Trophoblast cell (in vitro differentiated cells and primary cell): ENCODE data around the gene DOCK2.

Experiments
- DNase-seq, 2 donors: peaks; one replicate each; pipeline ENCODE4 v3.0.0-alpha.2; 2016
- H2AFZ ChIP-seq: 2 replicates; pipeline ENCODE4 v1.6.1; 2013; ENCODE audit warnings: low read length, moderate library complexity, mild to moderate bottlenecking; ENCODE audit not compliant: insufficient read depth, poor library complexity
- H2AK5ac ChIP-seq: 2 replicates; pipeline ENCODE4 v1.6.1; 2013; ENCODE audit warnings: mild to moderate bottlenecking, low read length
- H2BK120ac ChIP-seq: 2 replicates; pipeline ENCODE4 v1.6.1; 2013; ENCODE audit warnings: low read length, mild to moderate bottlenecking, moderate library complexity; ENCODE audit not compliant: insufficient read depth, poor library complexity
- H2BK12ac ChIP-seq: 2 replicates; pipeline ENCODE4 v1.6.1; 2013; ENCODE audit warnings: mild to moderate bottlenecking, low read length, moderate library complexity
- H2BK5ac ChIP-seq: 2 replicates; pipeline ENCODE4 v1.6.1; 2013; ENCODE audit warnings: low read length, low read depth, moderate library complexity, mild to moderate bottlenecking; ENCODE audit not compliant: poor library complexity
- H3K14ac ChIP-seq: 2 replicates; pipeline ENCODE4 v1.6.1; 2013; ENCODE audit warnings: mild to moderate bottlenecking, low read length
- H3K18ac ChIP-seq: 2 replicates; pipeline ENCODE4 v1.6.1; 2013; ENCODE audit warnings: mild to moderate bottlenecking, low read length
- H3K23ac ChIP-seq: 2 replicates; pipeline ENCODE4 v1.6.1; 2013; ENCODE audit warnings: low read length
- H3K27ac ChIP-seq: 2 replicates; pipeline ENCODE4 v1.5.1; 2013; ENCODE audit warnings: low read depth, mild to moderate bottlenecking, inconsistent platforms, low read length, moderate library complexity
- H3K27me3 ChIP-seq: 2 replicates; pipeline ENCODE4 v1.6.1; 2013; ENCODE audit warnings: inconsistent platforms, mild to moderate bottlenecking, low read length, moderate library complexity; ENCODE audit not compliant: insufficient read depth
- H3K36me3 ChIP-seq, 2 experiments: 1 replicate in 1 of 2; 2 replicates in 1 of 2; pipeline ENCODE4 v1.6.1; 2013; ENCODE audit warnings: low read length in 2 of 2, mild to moderate bottlenecking in 2 of 2, moderate library complexity in 1 of 2; ENCODE audit not compliant: insufficient read depth in 2 of 2, control insufficient read depth in 1 of 2
- H3K4ac ChIP-seq: 2 replicates; pipeline ENCODE4 v1.6.1; 2013; ENCODE audit warnings: low read depth, mild to moderate bottlenecking, low read length, moderate library complexity
- H3K4me1 ChIP-seq, 2 experiments: 1 replicate in 1 of 2; 2 replicates in 1 of 2; pipeline ENCODE4 v1.6.1; 2013; ENCODE audit warnings: low read length in 2 of 2, mild to moderate bottlenecking in 2 of 2, moderate library complexity in 1 of 2; ENCODE audit not compliant: insufficient read depth in 2 of 2, control insufficient read depth in 1 of 2
- H3K4me2 ChIP-seq: 2 replicates; pipeline ENCODE4 v1.6.1; 2013; ENCODE audit warnings: inconsistent platforms, mild to moderate bottlenecking, low read length, moderate library complexity
- H3K4me3 ChIP-seq: 2 replicates; pipeline ENCODE4 v1.5.1; 2013; ENCODE audit warnings: mild to moderate bottlenecking, low read depth, low read length, inconsistent platforms
- H3K79me1 ChIP-seq: one replicate; pipeline ENCODE4 v1.6.1; 2013; ENCODE audit warnings: low read length
- H3K79me2 ChIP-seq: 2 replicates; pipeline ENCODE4 v1.6.1; 2013; ENCODE audit warnings: low read length, mild to moderate bottlenecking; ENCODE audit not compliant: control insufficient read depth, insufficient read depth, poor library complexity
- H3K9ac ChIP-seq: 2 replicates; pipeline ENCODE4 v1.6.1; 2013; ENCODE audit warnings: mild to moderate bottlenecking, low read length
- H3K9me3 ChIP-seq: 2 replicates; pipeline ENCODE4 v1.6.1; 2013; ENCODE audit warnings: low read depth, mild to moderate bottlenecking, control low read depth, inconsistent platforms, low read length; ENCODE audit not compliant: insufficient read depth
- H4K12ac ChIP-seq: 2 replicates; pipeline ENCODE4 v1.6.1; 2013; ENCODE audit warnings: low read depth, mild to moderate bottlenecking, low read length, moderate library complexity
- H4K8ac ChIP-seq: 2 replicates; pipeline ENCODE4 v1.6.1; 2013; ENCODE audit warnings: low read depth, mild to moderate bottlenecking, low read length, moderate library complexity
- H4K91ac ChIP-seq: one replicate; pipeline ENCODE4 v1.6.1; 2013; ENCODE audit warnings: low read depth, mild to moderate bottlenecking, low read length, moderate library complexity
- WGBS: extraction: QIAGEN DNeasy Blood & Tissue Kit; methylation state at CpG from one replicate; pipeline ENCODE4 v1.1.7; 2013; ENCODE audit warnings: missing lambda C conversion rate; ENCODE audit not compliant: insufficient read length, insufficient coverage; ENCODE audit errors: extremely low coverage; 5-methylcytosine and 5-hydroxymethylcytosine counted together

The DOCK2 gene

GRCh38 chr5:169691471-169691870 lies 54.4 kb downstream of the DOCK2 start:
- Histone ChIP-seq H4K91ac (no peak overlapping the region), H2BK5ac (no peak overlapping the region), H3K4me2 (no peak overlapping the region), H3K4me1 (peaks cover 0 to 2% of the 10 kb centered on the region in 2 experiments), H3K9ac (no peak overlapping the region), H4K12ac (no peak overlapping the region), H2BK12ac (no peak overlapping the region), H3K9me3 (no peaks in the 10 kb centered on the region), H3K18ac (no peak overlapping the region), H3K23ac (no peak overlapping the region), H3K27me3 (no peaks in the 10 kb centered on the region), H3K27ac (no peak overlapping the region), H3K36me3 (no peaks in the 10 kb centered on the region), H2BK120ac (no peak overlapping the region), H2AK5ac (no peak overlapping the region), H3K14ac (no peak overlapping the region), H3K79me1 (no peaks in the 10 kb centered on the region), H3K4me3 (no peak overlapping the region), H2AFZ (no peak overlapping the region), H3K79me2 (no peaks in the 10 kb centered on the region), H3K4ac (no peak overlapping the region), H4K8ac (no peak overlapping the region)
- no CpG with 5 or more reads among the region's 1 CpG for WGBS
- no peak for DNase-seq

- no peak overlapping the region for H2AFZ ChIP-seq
- no peak overlapping the region for H2AK5ac ChIP-seq
- H3K23ac ChIP-seq: no peak overlapping the region
- DNase-seq: no peak
- H3K27ac ChIP-seq: no peak overlapping the region
- H3K79me2 ChIP-seq: no peaks in the 10 kb centered on the region
- H3K27me3 ChIP-seq: no peaks in the 10 kb centered on the region
- no CpG with 5 or more reads among the region's 3 CpGs for WGBS
- no peak overlapping the region for H4K12ac ChIP-seq
- H3K9ac ChIP-seq: no peak overlapping the region
- H2BK12ac ChIP-seq: no peak overlapping the region
- H3K4ac ChIP-seq: no peak overlapping the region
- no peak overlapping the region for H4K91ac ChIP-seq
- peaks cover 0 to 5% of the 10 kb centered on the region in 2 experiments for H3K4me1 ChIP-seq
- H3K79me1 ChIP-seq: no peaks in the 10 kb centered on the region
- no peak overlapping the region for H2BK5ac ChIP-seq
- H3K4me3 ChIP-seq: no peak overlapping the region
- no peak overlapping the region for H3K14ac ChIP-seq
- no peaks in the 10 kb centered on the region for H3K36me3 ChIP-seq
- no peak overlapping the region for H2BK120ac ChIP-seq
- H3K18ac ChIP-seq: no peak overlapping the region
- H3K9me3 ChIP-seq: no peaks in the 10 kb centered on the region
- no peak overlapping the region for H3K4me2 ChIP-seq
- H4K8ac ChIP-seq: no peak overlapping the region
These were observed 57.1 kb downstream of the DOCK2 start for GRCh38 chr5:169694091-169694625.

- peaks cover 0 to 5% of the 10 kb centered on the region in 2 experiments for H3K4me1 ChIP-seq
- H2BK5ac ChIP-seq: no peak overlapping the region
- no peak overlapping the region for H4K12ac ChIP-seq
- no peak overlapping the region for H3K14ac ChIP-seq
- H3K9me3 ChIP-seq: no peaks in the 10 kb centered on the region
- H2BK120ac ChIP-seq: no peak overlapping the region
- no peak overlapping the region for H4K91ac ChIP-seq
- H2AK5ac ChIP-seq: no peak overlapping the region
- no peaks in the 10 kb centered on the region for H3K27me3 ChIP-seq
- H3K4ac ChIP-seq: no peak overlapping the region
- H3K79me1 ChIP-seq: no peaks in the 10 kb centered on the region
- H3K9ac ChIP-seq: no peak overlapping the region
- no peak overlapping the region for H3K23ac ChIP-seq
- no peak overlapping the region for H2BK12ac ChIP-seq
- H3K27ac ChIP-seq: no peak overlapping the region
- H3K4me3 ChIP-seq: no peak overlapping the region
- H3K36me3 ChIP-seq: no peaks in the 10 kb centered on the region
- H3K18ac ChIP-seq: no peak overlapping the region
- no peak for DNase-seq
- no peak overlapping the region for H3K4me2 ChIP-seq
- H3K79me2 ChIP-seq: no peaks in the 10 kb centered on the region
- H4K8ac ChIP-seq: no peak overlapping the region
- WGBS: no CpG with 5 or more reads among the region's 6 CpGs
- no peak overlapping the region for H2AFZ ChIP-seq
These were observed 58.0 kb downstream of the DOCK2 start for GRCh38 chr5:169695025-169695625.

- Histone ChIP-seq H3K79me1 (no peaks in the 10 kb centered on the region), H3K9me3 (no peaks in the 10 kb centered on the region), H3K23ac (no peak overlapping the region), H3K9ac (no peak overlapping the region), H4K12ac (no peak overlapping the region), H4K91ac (no peak overlapping the region), H3K27ac (no peak overlapping the region), H3K4ac (no peak overlapping the region), H3K4me2 (no peak overlapping the region), H4K8ac (no peak overlapping the region), H2AFZ (no peak overlapping the region), H3K4me3 (no peak overlapping the region), H2BK120ac (no peak overlapping the region), H3K79me2 (no peaks in the 10 kb centered on the region), H3K36me3 (no peaks in the 10 kb centered on the region), H3K14ac (no peak overlapping the region), H2AK5ac (no peak overlapping the region), H3K4me1 (peaks cover 0 to 5% of the 10 kb centered on the region in 2 experiments), H3K18ac (no peak overlapping the region), H2BK5ac (no peak overlapping the region), H3K27me3 (no peaks in the 10 kb centered on the region), H2BK12ac (no peak overlapping the region)
- no CpG with 5 or more reads among the region's 8 CpGs for WGBS
- peak; percentile 36 to 59 for DNase-seq
These were observed 58.9 kb downstream of the DOCK2 start for GRCh38 chr5:169695919-169696490.
